Activated naive CD4-positive, alpha-beta T cell (primary cell): ENCODE results near the gene ANO1.
"Not testable (repeated sequence)": the region's sequence is repeated elsewhere in the genome, so short reads cannot be mapped to it uniquely, and the experiment has no call there.

ENCODE experiments used
- DNase-seq, 4 experiments: peaks; one replicate each; lab custom pipeline; 2025; lab: John Stamatoyannopoulos, UW

Gene ANO1

GRCh38 chr11:70192666-70193410, 114.7 kb downstream of the ANO1 start:
- DNase-seq: no peak

GRCh38 chr11:70193411-70194292, 115.5 kb downstream of the ANO1 start:
- DNase-seq: no peak

GRCh38 chr11:70194792-70195791, 117.0 kb downstream of the ANO1 start:
- DNase-seq: no peak

- no peak for DNase-seq
These were observed 122.2 kb downstream of the ANO1 start for GRCh38 chr11:70200212-70200844.

GRCh38 chr11:70201047-70201446, 122.9 kb downstream of the ANO1 start:
- DNase-seq: not testable (repeated sequence)

- DNase-seq: no peak
These were observed 124.1 kb downstream of the ANO1 start for GRCh38 chr11:70201882-70202861.

GRCh38 chr11:70202920-70203750, 125.0 kb downstream of the ANO1 start, which contains the start of gene FADD:
FADD (plus strand) TSS chr11:70203296; CDS start chr11:70203460, 164 bp downstream.
- DNase-seq: peak; percentile 71 to 89 (median 76)

- DNase-seq: peak; percentile 59 to 75 (median 64)
These were observed 125.8 kb downstream of the ANO1 start for GRCh38 chr11:70203751-70204465.

- DNase-seq: no peak
These were observed 126.3 kb downstream of the ANO1 start for GRCh38 chr11:70204466-70204799.

GRCh38 chr11:70205049-70205725, 127.1 kb downstream of the ANO1 start:
- no peak for DNase-seq

- no peak for DNase-seq
These were observed 127.6 kb downstream of the ANO1 start for GRCh38 chr11:70205766-70206165.

GRCh38 chr11:70206226-70206981, 128.3 kb downstream of the ANO1 start:
- no peak for DNase-seq

- DNase-seq: no peak
These were observed 128.9 kb downstream of the ANO1 start for GRCh38 chr11:70206982-70207376.

- no peak for DNase-seq
These were observed 129.5 kb downstream of the ANO1 start for GRCh38 chr11:70207531-70208131.

GRCh38 chr11:70209391-70209912, 131.3 kb downstream of the ANO1 start:
- no peak for DNase-seq

- DNase-seq: no peak
These were observed 132.0 kb downstream of the ANO1 start for GRCh38 chr11:70210051-70210501.
